Measurements from ENCODE around the gene CHN2.
"Not testable (repeated sequence)": the region's sequence is repeated elsewhere in the genome, so short reads cannot be mapped to it uniquely, and the experiment has no call there.

CHN2 gene

DNA sequence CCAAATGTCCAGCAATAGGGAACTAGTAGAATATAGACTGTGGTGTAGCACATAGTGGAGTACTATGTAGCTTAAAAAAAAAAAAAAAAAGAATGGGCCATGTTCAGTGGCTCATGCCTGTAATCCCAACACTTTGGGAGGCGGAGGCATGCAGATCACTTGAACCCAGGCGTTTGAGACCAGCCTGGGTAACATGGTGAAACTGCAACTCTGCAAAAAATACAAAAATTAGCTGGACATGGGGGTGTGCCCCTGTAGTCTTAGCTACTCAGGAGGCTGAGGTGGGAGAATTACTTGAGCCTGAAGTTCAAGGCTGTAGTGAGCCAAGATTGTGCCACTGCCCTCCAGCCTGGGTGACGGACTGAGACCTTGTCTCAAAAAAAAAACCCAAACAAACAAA, 64.4 kb downstream of the CHN2 start:
- no peak for TF ChIP-seq ESRRG (CRISPR knock-in tag; IDR thresholded peaks at IDR 0.05)
- TF ChIP-seq, protein P1, sequence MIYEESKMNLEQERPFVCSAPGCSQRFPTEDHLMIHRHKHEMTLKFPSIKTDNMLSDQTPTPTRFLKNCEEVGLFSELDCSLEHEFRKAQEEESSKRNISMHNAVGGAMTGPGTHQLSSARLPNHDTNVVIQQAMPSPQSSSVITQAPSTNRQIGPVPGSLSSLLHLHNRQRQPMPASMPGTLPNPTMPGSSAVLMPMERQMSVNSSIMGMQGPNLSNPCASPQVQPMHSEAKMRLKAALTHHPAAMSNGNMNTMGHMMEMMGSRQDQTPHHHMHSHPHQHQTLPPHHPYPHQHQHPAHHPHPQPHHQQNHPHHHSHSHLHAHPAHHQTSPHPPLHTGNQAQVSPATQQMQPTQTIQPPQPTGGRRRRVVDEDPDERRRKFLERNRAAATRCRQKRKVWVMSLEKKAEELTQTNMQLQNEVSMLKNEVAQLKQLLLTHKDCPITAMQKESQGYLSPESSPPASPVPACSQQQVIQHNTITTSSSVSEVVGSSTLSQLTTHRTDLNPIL (CRISPR knock-in tag; IDR thresholded peaks at IDR 0.05; ENCODE audit: low read depth), result no peak
- ATAC-seq, result no peak

DNA sequence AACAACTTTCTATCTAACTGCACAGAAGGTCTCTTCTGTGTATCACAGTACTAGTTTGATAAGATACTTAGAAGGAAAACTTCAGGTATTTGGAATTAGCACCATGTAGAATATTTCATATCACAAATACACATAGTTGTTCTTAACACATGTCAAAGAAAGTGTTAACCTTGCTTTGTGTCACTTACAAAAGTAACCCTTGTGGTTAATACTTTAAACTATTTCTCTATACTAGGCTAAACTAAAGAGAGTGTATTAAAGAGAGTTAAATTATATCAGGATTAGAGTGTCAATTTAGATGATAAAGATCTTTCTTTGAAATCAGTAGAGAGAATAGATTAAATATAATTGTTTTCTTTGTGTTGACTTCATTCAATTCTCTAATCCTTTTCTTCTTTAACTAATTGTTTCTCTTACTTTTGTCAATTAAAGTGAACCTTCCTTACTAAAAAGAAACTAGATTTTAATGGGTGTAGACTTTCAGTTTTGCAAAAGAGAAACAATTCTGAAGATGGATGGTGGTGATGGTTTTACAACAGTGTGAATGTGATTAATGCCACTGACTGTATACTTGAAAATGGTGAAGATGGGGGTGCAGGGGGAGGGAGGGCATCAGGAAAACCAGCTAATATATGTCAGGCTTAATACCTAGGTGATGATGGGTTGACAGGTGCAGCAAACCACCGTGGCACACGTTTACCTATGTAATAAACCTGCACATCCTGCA, 67.8 kb downstream of the CHN2 start:
- no peak for ATAC-seq
- no peak for TF ChIP-seq ZNF70 (CRISPR knock-in tag; IDR thresholded peaks at IDR 0.05)
- TF ChIP-seq RARB (CRISPR knock-in tag; IDR thresholded peaks at IDR 0.05), result no peak
- no peak for TF ChIP-seq ZFP30 (CRISPR knock-in tag; IDR thresholded peaks at IDR 0.05)

DNA sequence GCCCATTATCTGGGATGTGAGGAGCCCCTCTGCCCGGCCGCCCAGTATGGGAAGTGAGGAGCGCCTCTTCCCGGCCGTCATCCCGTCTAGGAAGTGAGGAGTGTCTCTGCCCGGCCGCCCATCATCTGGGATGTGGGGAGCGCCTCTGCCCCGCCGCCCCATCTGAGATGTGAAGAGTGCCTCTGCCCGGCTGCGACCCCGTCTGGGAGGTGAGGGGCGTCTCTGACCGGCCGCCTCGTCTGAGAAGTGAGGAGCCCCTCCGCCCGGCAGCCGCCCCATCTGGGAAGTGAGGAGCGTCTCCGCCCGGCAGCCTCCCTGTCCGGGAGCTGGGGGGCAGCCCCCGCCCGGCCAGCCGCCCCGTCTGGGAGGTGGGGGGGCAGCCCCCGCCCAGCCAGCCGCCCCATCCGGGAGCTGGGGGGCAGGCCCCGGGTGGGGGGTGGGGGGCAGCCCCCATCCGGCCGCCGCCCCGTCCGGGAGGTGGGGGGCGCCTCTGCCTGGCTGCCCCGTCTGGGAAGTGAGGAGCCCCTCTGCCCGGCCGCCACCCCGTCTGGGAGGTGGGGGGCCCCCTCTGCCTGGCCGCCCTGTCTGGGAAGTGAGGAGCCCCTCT, 69.1 kb downstream of the CHN2 start:
- not testable (repeated sequence) for ATAC-seq

DNA sequence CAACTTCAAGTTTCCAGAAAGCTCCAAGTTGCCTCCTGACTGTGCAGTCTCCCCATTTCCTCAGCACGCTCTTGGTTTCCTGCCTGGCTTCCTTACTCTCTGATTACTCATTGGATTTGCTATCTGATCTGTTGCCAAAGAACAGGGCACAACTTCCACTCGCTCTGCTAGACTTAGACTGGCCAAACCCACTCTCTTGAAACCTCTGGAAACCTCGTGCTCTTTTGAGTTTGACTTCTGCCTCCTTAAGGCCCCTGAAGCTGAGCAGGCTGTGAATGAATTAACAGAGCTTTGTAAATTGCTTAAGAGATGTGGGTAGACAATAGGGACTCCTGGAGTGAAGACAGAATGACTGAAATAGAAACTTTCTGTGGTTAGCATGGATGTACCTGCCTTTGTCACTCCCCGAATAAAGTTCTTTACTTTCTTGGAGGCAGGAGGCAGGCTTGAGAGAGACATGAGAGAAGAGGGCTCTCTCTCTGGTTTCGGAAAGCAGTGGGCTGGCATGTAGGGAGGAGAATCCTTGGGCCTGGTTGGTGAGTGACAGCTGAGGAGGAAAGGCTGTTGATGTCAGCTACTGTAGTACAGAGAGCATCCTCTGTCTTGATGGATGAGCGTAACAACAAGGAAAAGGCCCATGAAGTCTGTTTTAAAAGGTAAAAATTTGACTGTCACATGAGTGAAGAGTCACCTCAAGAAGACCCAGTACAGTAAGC, 70.8 kb downstream of the CHN2 start:
- ATAC-seq, result 0 out of 3 replicates have a peak, but pooled peaks have one; percentile 16
- no peak for TF ChIP-seq BACH2 (CRISPR knock-in tag; IDR thresholded peaks at IDR 0.05; ENCODE audit: borderline replicate concordance)
- no peak for TF ChIP-seq OSR1 (CRISPR knock-in tag; IDR thresholded peaks at IDR 0.05)
- TF ChIP-seq PPARA (CRISPR knock-in tag; IDR thresholded peaks at IDR 0.05; ENCODE audit: borderline replicate concordance), result no peak
- TF ChIP-seq ZC3H10 (CRISPR knock-in tag; IDR thresholded peaks at IDR 0.05), result no peak
- TF ChIP-seq, protein P2, sequence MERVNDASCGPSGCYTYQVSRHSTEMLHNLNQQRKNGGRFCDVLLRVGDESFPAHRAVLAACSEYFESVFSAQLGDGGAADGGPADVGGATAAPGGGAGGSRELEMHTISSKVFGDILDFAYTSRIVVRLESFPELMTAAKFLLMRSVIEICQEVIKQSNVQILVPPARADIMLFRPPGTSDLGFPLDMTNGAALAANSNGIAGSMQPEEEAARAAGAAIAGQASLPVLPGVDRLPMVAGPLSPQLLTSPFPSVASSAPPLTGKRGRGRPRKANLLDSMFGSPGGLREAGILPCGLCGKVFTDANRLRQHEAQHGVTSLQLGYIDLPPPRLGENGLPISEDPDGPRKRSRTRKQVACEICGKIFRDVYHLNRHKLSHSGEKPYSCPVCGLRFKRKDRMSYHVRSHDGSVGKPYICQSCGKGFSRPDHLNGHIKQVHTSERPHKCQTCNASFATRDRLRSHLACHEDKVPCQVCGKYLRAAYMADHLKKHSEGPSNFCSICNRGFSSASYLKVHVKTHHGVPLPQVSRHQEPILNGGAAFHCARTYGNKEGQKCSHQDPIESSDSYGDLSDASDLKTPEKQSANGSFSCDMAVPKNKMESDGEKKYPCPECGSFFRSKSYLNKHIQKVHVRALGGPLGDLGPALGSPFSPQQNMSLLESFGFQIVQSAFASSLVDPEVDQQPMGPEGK (CRISPR knock-in tag; IDR thresholded peaks at IDR 0.05; ENCODE audit: borderline replicate concordance), result no peak
- TF ChIP-seq, protein P1 (CRISPR knock-in tag; IDR thresholded peaks at IDR 0.05; ENCODE audit: low read depth), result no peak
- TF ChIP-seq RARB (CRISPR knock-in tag; IDR thresholded peaks at IDR 0.05), result no peak
- TF ChIP-seq ISL1 (CRISPR knock-in tag; IDR thresholded peaks at IDR 0.05), result no peak
- no peak for TF ChIP-seq ESRRG (CRISPR knock-in tag; IDR thresholded peaks at IDR 0.05)
- TF ChIP-seq ZNF70 (CRISPR knock-in tag; IDR thresholded peaks at IDR 0.05), result no peak
- TF ChIP-seq ZNF565 (CRISPR knock-in tag; conservative IDR thresholded peaks at IDR 0.05; ENCODE audit: low read depth), result no peak
- no peak for TF ChIP-seq TOX (CRISPR knock-in tag; IDR thresholded peaks at IDR 0.05; ENCODE audit: borderline replicate concordance)
- TF ChIP-seq SNAI2 (CRISPR knock-in tag; IDR thresholded peaks at IDR 0.05), result no peak
- TF ChIP-seq ARNTL (CRISPR knock-in tag; IDR thresholded peaks at IDR 0.05; ENCODE audit: borderline replicate concordance, low read depth), result no peak
- TF ChIP-seq TCF4 (CRISPR knock-in tag; IDR thresholded peaks at IDR 0.05; ENCODE audit: borderline replicate concordance), result no peak

DNA sequence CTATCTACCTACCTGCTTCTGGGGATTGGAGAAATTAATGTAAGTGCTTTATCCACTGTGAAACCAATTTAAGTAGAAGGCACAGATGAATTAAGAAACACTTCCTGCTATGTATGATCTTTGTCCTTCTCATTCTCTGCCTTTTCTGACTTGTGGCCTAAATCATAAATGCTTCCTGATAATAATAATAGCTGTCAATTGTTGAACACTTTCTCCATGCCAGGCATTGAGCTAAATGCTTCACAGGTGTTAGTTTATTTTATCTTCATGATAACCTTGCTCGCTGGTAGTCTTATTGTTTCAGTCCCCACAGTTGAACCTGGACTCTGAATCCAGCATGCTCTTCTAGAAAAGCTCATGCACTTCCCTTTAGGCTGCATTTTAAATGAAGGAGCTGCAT, 75.4 kb downstream of the CHN2 start:
- TF ChIP-seq BACH2 (CRISPR knock-in tag; IDR thresholded peaks at IDR 0.05; ENCODE audit: borderline replicate concordance) (no peak), ZNF70 (CRISPR knock-in tag; IDR thresholded peaks at IDR 0.05) (no peak), TCF4 (CRISPR knock-in tag; IDR thresholded peaks at IDR 0.05; ENCODE audit: borderline replicate concordance) (no peak), ZC3H10 (CRISPR knock-in tag; IDR thresholded peaks at IDR 0.05) (no peak), ESRRG (CRISPR knock-in tag; IDR thresholded peaks at IDR 0.05) (no peak), ZNF8 (CRISPR knock-in tag; IDR thresholded peaks at IDR 0.05) (no peak), ISL1 (CRISPR knock-in tag; IDR thresholded peaks at IDR 0.05) (no peak), CSDC2 (CRISPR knock-in tag; IDR thresholded peaks at IDR 0.05) (no peak)
- TF ChIP-seq, protein P1 (CRISPR knock-in tag; IDR thresholded peaks at IDR 0.05; ENCODE audit: low read depth), result no peak
- TF ChIP-seq, protein P2 (CRISPR knock-in tag; IDR thresholded peaks at IDR 0.05; ENCODE audit: borderline replicate concordance), result no peak
- no peak for ATAC-seq

All from SK-N-SH treated with all-trans-retinoic acid at 6 μM for 48 hours (cell line).